ENCODE results near the gene PRRG4.
"Not testable (repeated sequence)": the region's sequence is repeated elsewhere in the genome, so short reads cannot be mapped to it uniquely, and the experiment has no call there.

The PRRG4 gene

DNA sequence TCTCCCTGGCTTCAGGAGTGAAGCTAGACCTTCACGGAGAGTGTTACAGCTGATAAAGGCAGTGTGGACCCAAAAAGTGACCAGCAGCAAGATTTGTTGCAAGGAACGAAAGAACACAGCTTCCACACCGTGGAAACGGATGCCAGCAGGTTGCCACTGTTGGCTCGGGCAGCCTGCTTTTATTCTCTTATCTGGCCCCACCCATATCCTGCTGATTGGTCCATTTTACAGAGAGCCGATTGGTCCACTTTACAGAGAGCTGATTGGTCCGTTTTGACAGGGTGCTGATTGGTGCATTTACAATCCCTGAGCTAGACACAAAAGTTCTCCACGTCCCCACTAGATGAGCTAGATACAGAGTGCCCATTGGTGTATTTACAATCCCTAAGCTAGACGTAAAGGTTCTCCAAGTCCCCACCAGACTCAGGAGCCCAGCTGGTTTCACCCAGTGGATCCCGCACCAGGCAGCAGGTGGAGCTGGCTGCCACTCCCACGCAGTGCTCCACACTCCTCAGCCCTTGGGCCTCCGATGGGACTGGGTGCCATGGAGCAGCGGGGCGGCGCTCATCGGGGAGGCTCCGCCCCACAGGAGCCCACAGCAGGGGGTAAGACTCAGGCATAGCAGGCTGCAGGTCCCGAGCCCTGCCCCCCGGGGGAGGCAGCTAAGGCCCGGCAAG, 58.1 kb downstream of the PRRG4 start:
- not testable (repeated sequence) for H3K9me3 Mint-ChIP-seq; H3K36me3 Mint-ChIP-seq (ENCODE audit: low read depth); H3K27ac Mint-ChIP-seq; H3K4me3 Mint-ChIP-seq; H3K27me3 Mint-ChIP-seq
- peaks cover 12% of the 10 kb centered on the region for H3K4me1 Mint-ChIP-seq (ENCODE audit: low read depth)

GRCh38 chr11:32888384-32888710, 58.6 kb downstream of the PRRG4 start:
- not testable (repeated sequence) for H3K4me3 Mint-ChIP-seq; H3K27me3 Mint-ChIP-seq; H3K9me3 Mint-ChIP-seq; H3K27ac Mint-ChIP-seq; H3K36me3 Mint-ChIP-seq (ENCODE audit: low read depth)
- peaks cover 12% of the 10 kb centered on the region for H3K4me1 Mint-ChIP-seq (ENCODE audit: low read depth)

GRCh38 chr11:32888805-32889204, 59.1 kb downstream of the PRRG4 start:
- Mint-ChIP-seq H3K27ac (no peak overlapping the region), H3K4me3 (no peak overlapping the region), H3K27me3 (no peaks in the 10 kb centered on the region), H3K36me3 (ENCODE audit: low read depth) (no peaks in the 10 kb centered on the region), H3K9me3 (no peaks in the 10 kb centered on the region), H3K4me1 (ENCODE audit: low read depth) (peaks cover 12% of the 10 kb centered on the region)

DNA sequence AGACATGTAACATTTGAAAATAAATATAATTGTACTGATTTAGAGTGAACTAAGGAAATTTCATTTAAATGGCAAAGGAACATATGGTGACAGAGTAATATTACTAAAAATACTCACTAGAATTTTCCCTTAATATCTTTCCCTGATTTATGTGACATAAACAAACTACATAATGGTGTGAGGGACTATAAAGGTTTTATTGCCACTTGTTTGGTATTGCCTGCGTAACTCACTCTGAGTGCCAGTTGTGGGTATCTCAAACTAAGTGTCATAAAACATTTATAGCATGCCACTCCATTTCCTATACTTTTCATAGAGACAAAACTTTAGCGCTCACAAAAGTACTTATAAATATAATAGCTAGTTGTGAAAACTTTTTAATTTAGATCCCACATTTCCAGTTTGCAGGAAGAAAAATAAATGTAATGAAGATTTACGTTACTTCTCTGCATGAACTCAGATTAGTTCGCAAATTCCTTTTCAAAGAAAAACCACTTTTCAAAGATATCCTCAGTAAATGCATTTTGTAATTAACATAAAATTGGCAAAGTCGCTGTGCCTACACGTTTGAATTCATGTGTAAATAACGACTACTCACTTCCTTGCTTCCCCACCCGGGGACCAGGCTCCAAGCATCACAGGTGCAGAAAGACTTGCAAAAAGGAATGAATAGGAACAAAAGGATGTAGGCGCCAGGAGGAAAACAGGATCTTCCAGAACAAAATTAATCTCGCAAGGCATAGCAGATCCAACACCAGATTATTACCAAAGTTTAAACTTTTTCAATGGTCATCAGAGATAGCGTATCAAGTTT, 61.3 kb downstream of the PRRG4 start:
- Mint-ChIP-seq H3K27me3 (no peaks in the 10 kb centered on the region), H3K9me3 (no peaks in the 10 kb centered on the region), H3K4me3 (peak overlapping the region; percentile 81), H3K4me1 (ENCODE audit: low read depth) (peaks cover 33% of the 10 kb centered on the region), H3K36me3 (ENCODE audit: low read depth) (peaks cover 7% of the 10 kb centered on the region), H3K27ac (peak overlapping the region; percentile 90)

GRCh38 chr11:32891657-32892354, 62.1 kb downstream of the PRRG4 start:
- Mint-ChIP-seq H3K27me3 (no peaks in the 10 kb centered on the region), H3K9me3 (no peaks in the 10 kb centered on the region), H3K36me3 (ENCODE audit: low read depth) (peaks cover 7% of the 10 kb centered on the region), H3K27ac (peak overlapping the region; percentile 90), H3K4me1 (ENCODE audit: low read depth) (peaks cover 34% of the 10 kb centered on the region), H3K4me3 (peak overlapping the region; percentile 81)

- Mint-ChIP-seq H3K27ac (peak within 1 kb of the TSS; percentile 96), H3K36me3 (ENCODE audit: low read depth) (peaks cover 7% of the 10 kb centered on the region), H3K9me3 (no peaks in the 10 kb centered on the region), H3K4me1 (ENCODE audit: low read depth) (peaks cover 38% of the 10 kb centered on the region), H3K27me3 (no peaks in the 10 kb centered on the region), H3K4me3 (peak within 1 kb of the TSS; percentile 87)
These were observed 62.8 kb downstream of the PRRG4 start, which contains the start of gene QSER1 for GRCh38 chr11:32892355-32893092. TSS of gene QSER1 (plus strand) at chr11:32892811. CDS start at chr11:32893126, 315 bp downstream.

DNA sequence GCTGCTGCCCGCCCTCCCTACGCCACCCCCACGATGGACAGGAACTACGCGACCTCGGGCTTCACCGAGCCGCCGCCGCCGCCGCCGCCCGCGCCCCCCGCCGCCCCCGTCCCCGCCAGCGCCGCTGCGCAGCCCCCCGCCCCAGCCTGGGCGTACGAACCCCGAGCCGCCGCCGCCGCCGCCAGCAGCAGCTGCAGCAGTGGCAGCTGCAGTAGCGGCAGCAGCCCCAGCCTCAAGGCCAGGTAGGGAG, 63.3 kb downstream of the PRRG4 start:
- Mint-ChIP-seq H3K27ac (no peak overlapping the region), H3K4me3 (peak overlapping the region; percentile 87), H3K4me1 (ENCODE audit: low read depth) (peaks cover 43% of the 10 kb centered on the region), H3K27me3 (no peaks in the 10 kb centered on the region), H3K9me3 (no peaks in the 10 kb centered on the region), H3K36me3 (ENCODE audit: low read depth) (peaks cover 7% of the 10 kb centered on the region)

DNA sequence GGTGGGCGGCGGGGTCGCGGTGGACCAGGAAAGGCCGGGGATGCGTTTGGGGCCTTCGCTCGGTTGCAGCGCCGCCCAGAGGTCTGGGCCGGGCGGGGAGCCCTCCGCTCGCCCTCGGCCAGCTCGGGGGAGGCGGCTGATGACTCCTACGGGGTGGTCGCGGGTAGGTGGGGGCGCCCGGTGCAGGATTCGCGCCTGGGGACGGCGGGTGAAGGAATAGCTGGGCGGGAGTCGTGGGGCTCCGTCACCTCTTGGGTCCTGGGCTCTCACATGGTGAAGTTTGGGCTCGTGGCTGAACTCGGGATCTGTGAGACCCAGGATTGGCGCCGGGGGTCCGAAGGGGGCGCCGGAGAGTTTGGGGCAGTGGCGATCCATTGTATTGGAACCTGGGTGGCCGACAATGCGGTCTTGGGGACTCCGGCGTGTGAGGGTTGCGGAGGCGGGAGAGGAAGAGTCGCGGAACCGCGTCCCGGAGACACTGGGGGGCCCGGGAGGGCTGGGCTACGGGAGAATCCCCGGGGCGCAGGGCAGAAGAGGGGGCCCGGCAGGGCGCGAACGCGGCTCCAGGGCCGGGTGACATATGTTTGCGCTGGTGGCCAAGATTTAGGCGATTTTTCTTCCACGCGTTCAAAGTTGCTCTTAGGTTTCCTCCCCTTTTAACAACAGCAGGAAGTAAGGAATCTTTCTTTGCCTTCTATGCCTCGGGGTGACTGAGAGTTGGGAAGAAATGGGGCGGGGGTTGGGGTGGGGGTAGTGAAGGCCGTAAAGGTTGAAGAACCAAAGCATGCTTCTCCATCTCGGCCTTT, 63.8 kb downstream of the PRRG4 start:
- Mint-ChIP-seq H3K9me3 (no peaks in the 10 kb centered on the region), H3K27me3 (no peaks in the 10 kb centered on the region), H3K36me3 (ENCODE audit: low read depth) (peaks cover 7% of the 10 kb centered on the region), H3K4me3 (peak overlapping the region; percentile 87), H3K27ac (peak overlapping the region; percentile 96), H3K4me1 (ENCODE audit: low read depth) (peaks cover 44% of the 10 kb centered on the region)

- peak overlapping the region; percentile 96 for H3K27ac Mint-ChIP-seq
- H3K36me3 Mint-ChIP-seq (ENCODE audit: low read depth) = peaks cover 7% of the 10 kb centered on the region
- H3K9me3 Mint-ChIP-seq = no peaks in the 10 kb centered on the region
- H3K4me1 Mint-ChIP-seq (ENCODE audit: low read depth) = peaks cover 51% of the 10 kb centered on the region
- H3K27me3 Mint-ChIP-seq = no peaks in the 10 kb centered on the region
- H3K4me3 Mint-ChIP-seq = peak overlapping the region; percentile 87
These were observed 64.6 kb downstream of the PRRG4 start for GRCh38 chr11:32894149-32894827.

- peak overlapping the region; percentile 87 for H3K4me3 Mint-ChIP-seq
- H3K27ac Mint-ChIP-seq = no peak overlapping the region
- no peaks in the 10 kb centered on the region for H3K9me3 Mint-ChIP-seq
- H3K27me3 Mint-ChIP-seq = no peaks in the 10 kb centered on the region
- peaks cover 14% of the 10 kb centered on the region for H3K36me3 Mint-ChIP-seq (ENCODE audit: low read depth)
- H3K4me1 Mint-ChIP-seq (ENCODE audit: low read depth) = peaks cover 58% of the 10 kb centered on the region
These were observed 65.2 kb downstream of the PRRG4 start for GRCh38 chr11:32894921-32895320.

DNA sequence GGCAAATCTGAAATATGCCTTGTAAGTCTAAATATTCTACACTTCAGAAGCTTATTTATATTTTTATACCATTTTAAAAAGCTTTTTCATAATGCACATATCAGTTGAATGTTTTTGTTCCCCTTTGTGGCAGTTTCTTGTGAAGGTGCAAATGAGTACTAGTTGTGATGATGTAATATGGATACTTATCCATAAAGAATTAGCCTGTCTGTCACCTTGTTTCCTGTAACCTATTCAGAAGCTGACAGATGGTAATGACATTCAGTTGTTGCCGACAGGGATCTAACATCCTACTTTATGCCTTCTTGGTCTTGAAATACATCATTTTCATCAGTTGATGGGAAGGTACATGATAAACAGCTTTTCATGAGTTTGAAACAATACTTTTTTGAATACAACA, 65.7 kb downstream of the PRRG4 start:
- peaks cover 60% of the 10 kb centered on the region for H3K4me1 Mint-ChIP-seq (ENCODE audit: low read depth)
- no peak overlapping the region for H3K27ac Mint-ChIP-seq
- no peaks in the 10 kb centered on the region for H3K9me3 Mint-ChIP-seq
- H3K4me3 Mint-ChIP-seq = peak overlapping the region; percentile 35
- no peaks in the 10 kb centered on the region for H3K27me3 Mint-ChIP-seq
- H3K36me3 Mint-ChIP-seq (ENCODE audit: low read depth) = peaks cover 15% of the 10 kb centered on the region

- Mint-ChIP-seq H3K36me3 (ENCODE audit: low read depth) (peaks cover 15% of the 10 kb centered on the region), H3K4me1 (ENCODE audit: low read depth) (peaks cover 53% of the 10 kb centered on the region), H3K27ac (no peak overlapping the region), H3K4me3 (no peak overlapping the region), H3K27me3 (no peaks in the 10 kb centered on the region), H3K9me3 (no peaks in the 10 kb centered on the region)
These were observed 67.4 kb downstream of the PRRG4 start for GRCh38 chr11:32897103-32897502.

- H3K4me1 Mint-ChIP-seq (ENCODE audit: low read depth) = peaks cover 46% of the 10 kb centered on the region
- no peaks in the 10 kb centered on the region for H3K27me3 Mint-ChIP-seq
- no peak overlapping the region for H3K27ac Mint-ChIP-seq
- H3K36me3 Mint-ChIP-seq (ENCODE audit: low read depth) = peaks cover 15% of the 10 kb centered on the region
- no peaks in the 10 kb centered on the region for H3K9me3 Mint-ChIP-seq
- H3K4me3 Mint-ChIP-seq = no peak overlapping the region
These were observed 69.7 kb downstream of the PRRG4 start for GRCh38 chr11:32899438-32899837.

Data from stimulated activated naive CD8-positive, alpha-beta T cell treated with anti-CD3 and anti-CD28 coated beads, Interleukin-15, Interleukin-2, amounts not matched to agents 100 ng/mL and 50 ng/mL, for 24 hours (primary cell).